NT2/D1 (cell line): Measurements from ENCODE around the gene HECW1.

Experiments
- DNase-seq: peaks from one replicate; pipeline ENCODE4 v3.0.0-alpha.2; 2011; ENCODE audit warnings: low read depth, low spot score
- H3K27me3 ChIP-seq: 2 replicates; pipeline ENCODE4 v1.6.0; 2011; ENCODE audit warnings: mild to moderate bottlenecking; ENCODE audit not compliant: insufficient read length, insufficient read depth
- H3K36me3 ChIP-seq: 2 replicates; pipeline ENCODE4 v1.6.1; 2011; ENCODE audit warnings: mild to moderate bottlenecking, low read length, mixed read lengths; ENCODE audit not compliant: insufficient read depth, insufficient read length
- H3K4me1 ChIP-seq: 2 replicates; pipeline ENCODE4 v1.5.1; 2011; ENCODE audit not compliant: insufficient read depth, insufficient read length
- H3K4me3 ChIP-seq: 2 replicates; pipeline ENCODE4 v1.5.1; 2011; ENCODE audit warnings: low read depth; ENCODE audit not compliant: insufficient read length
- H3K9ac ChIP-seq: 2 replicates; pipeline ENCODE4 v1.6.0; 2011; ENCODE audit warnings: low read depth; ENCODE audit not compliant: insufficient read length
- H3K9me3 ChIP-seq: 2 replicates; pipeline ENCODE4 v1.5.1; 2011; ENCODE audit warnings: mild to moderate bottlenecking, low read length; ENCODE audit not compliant: insufficient read depth
- SUZ12 ChIP-seq: IDR thresholded peaks from 2 replicates; pipeline ENCODE4 v1.6.1; 2011; ENCODE audit not compliant: insufficient read length, insufficient read depth; ENCODE audit errors: extremely low read depth
- YY1 ChIP-seq: IDR thresholded peaks from 2 replicates; pipeline ENCODE4 v1.6.1; 2011; ENCODE audit not compliant: insufficient read length, insufficient read depth
- ZNF274 ChIP-seq: IDR thresholded peaks from 2 replicates; pipeline ENCODE4 v1.6.1; 2011; ENCODE audit warnings: mild to moderate bottlenecking, low read depth, low read length

Gene HECW1

DNA sequence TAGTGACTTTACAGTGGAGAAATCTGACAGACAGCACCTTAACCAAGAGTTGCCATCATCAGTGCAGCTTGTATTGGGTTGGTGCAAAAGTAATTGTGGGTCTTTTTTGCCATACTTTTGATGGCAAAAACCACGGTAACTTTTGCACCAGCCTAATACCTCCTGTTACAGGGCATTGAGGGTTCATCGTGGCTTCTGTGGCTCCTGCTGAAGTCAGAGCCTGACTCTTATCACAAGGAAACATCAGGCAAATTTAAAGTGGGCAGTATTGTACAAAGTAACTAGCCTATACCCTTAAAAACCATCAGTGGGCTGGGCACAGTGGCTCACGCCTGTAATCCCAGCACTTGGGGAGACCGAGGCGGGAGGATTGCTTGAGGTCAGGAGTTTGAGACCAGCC, 117.4 kb downstream of the HECW1 start:
- Histone ChIP-seq H3K9ac (no peak overlapping the region), H3K4me1 (no peaks in the 10 kb centered on the region), H3K36me3 (no peaks in the 10 kb centered on the region), H3K9me3 (no peaks in the 10 kb centered on the region), H3K4me3 (no peak overlapping the region), H3K27me3 (no peaks in the 10 kb centered on the region)
- TF ChIP-seq SUZ12: no peak
- no peak for TF ChIP-seq ZNF274
- no peak for TF ChIP-seq YY1
- no peak for DNase-seq

DNA sequence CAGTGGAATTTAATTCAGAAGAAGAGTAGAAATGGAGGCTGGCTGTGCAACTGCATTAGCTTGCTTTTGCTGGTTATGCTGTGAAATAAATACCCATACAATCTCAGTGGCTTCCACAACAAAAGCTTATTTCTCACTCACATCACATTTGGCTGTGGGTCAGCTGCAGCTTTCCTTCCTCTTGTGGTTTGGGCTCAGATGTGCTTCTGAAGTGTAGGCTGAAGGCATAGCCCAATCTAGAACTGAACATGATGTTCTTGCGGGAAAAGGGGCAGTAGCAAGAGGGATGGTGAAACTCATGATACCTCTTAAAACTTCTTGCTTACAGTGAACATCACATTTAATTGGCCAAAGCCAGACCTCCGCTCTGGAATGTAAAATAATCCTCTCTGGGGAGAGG, 119.9 kb downstream of the HECW1 start:
- no peaks in the 10 kb centered on the region for H3K36me3 ChIP-seq
- no peaks in the 10 kb centered on the region for H3K27me3 ChIP-seq
- H3K4me3 ChIP-seq: no peak overlapping the region
- no peak overlapping the region for H3K9ac ChIP-seq
- H3K9me3 ChIP-seq: no peaks in the 10 kb centered on the region
- no peaks in the 10 kb centered on the region for H3K4me1 ChIP-seq
- TF ChIP-seq YY1: no peak
- TF ChIP-seq ZNF274: no peak
- no peak for TF ChIP-seq SUZ12
- no peak for DNase-seq

DNA sequence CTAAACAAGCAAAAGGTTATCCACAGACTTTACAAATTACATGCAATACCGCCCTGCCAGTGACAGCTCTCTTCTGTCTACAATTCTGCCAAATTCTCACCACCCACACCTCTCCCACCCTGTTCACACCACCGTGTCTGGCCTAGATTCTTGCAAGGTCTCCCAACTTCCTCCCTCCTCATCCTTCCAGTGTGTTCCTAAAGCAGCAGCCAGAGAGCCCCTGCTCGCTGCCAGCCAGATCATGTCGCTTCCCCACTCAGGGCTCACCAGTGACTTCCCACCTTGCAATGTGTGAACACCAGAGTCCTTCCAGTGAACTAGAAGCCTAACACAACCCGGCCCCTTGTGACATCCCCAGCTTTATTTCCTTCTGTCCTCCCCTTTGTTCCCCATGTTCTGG, 121.6 kb downstream of the HECW1 start:
- no peak for TF ChIP-seq YY1
- TF ChIP-seq SUZ12: no peak
- TF ChIP-seq ZNF274: no peak
- no peaks in the 10 kb centered on the region for H3K36me3 ChIP-seq
- no peak for DNase-seq

DNA sequence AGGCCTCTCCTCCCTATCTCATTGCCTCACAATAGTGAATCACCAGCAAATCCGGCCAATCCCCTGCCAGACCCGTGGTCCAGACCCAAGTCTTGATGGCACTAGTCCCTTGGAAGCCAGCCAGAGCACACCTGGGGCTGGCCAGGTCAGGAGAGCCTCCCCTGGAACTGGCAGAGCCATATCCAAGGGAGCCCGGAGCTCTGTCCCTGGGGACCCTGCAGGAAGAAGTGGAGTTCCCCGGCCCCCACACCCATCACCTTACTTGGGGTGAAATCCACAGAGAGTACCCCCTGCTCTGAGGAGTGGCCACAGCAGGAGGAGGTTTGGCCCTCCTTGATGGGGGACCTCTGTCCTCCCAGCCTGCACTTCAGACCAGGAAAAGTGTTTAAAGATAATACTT, 122.5 kb downstream of the HECW1 start:
- no peak overlapping the region for H3K9ac ChIP-seq
- H3K4me1 ChIP-seq: no peaks in the 10 kb centered on the region
- no peaks in the 10 kb centered on the region for H3K9me3 ChIP-seq
- no peaks in the 10 kb centered on the region for H3K27me3 ChIP-seq
- H3K4me3 ChIP-seq: no peak overlapping the region
- no peaks in the 10 kb centered on the region for H3K36me3 ChIP-seq
- DNase-seq: no peak
- TF ChIP-seq ZNF274: no peak

More for the DNA sequence above, 121.6 kb downstream of the HECW1 start:
- no peak overlapping the region for H3K4me3 ChIP-seq
- no peaks in the 10 kb centered on the region for H3K9me3 ChIP-seq
- no peak overlapping the region for H3K9ac ChIP-seq
- H3K27me3 ChIP-seq: no peaks in the 10 kb centered on the region
- no peaks in the 10 kb centered on the region for H3K4me1 ChIP-seq

DNA sequence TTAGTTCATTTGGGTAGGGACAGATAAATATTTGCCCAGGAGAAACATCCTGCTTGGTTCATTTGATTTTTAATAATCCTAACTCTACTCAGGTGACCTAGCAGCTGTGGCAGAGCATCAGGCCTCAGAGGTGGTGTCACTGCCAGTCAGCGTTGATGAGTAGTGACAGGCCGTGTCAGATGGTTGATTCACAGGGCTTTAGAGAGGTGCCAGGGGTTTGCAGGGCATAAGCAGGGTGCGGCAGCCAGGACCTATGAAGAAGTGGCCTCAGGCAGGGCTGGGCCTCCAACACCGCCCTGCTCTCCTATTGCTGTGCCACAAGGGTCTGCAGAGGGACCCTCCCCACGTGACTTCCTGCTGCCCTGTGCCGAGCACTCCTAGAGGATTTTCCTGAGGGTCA, 128.1 kb downstream of the HECW1 start:
- Histone ChIP-seq H3K4me1 (no peaks in the 10 kb centered on the region), H3K9ac (no peak overlapping the region), H3K36me3 (no peaks in the 10 kb centered on the region), H3K27me3 (no peaks in the 10 kb centered on the region), H3K4me3 (no peak overlapping the region), H3K9me3 (no peaks in the 10 kb centered on the region)
- DNase-seq: no peak
- TF ChIP-seq ZNF274 (no peak), SUZ12 (no peak), YY1 (no peak)

DNA sequence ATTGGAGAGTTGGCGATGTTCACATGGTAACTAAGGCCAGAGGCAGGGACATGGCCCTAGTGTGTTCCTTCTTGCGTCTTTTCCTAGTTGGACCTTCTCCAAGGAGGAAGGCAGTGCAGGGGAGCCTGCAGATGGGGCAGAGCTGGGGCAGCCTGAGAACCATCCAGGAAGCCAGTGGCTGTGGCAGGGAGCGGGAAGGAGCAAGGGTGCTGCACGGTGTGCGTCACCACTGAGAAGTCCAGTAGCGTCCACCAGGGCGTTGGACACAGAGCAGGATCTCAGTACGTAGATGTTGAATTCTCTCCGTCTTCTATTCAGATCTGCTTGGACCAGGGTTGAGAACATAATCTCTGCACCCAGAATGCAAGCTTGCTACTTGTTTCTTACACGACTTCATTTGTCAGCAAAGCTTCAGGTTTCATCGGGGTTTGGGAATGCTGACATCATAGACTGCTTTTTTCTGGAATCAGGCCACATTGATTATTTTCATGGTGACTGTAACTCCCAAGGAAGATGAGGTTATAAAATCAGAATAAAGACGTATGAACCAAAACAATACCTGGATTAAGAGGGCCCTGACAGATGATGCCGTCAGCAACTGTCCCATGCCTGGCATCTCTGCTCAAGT, 130.3 kb downstream of the HECW1 start:
- no peak for DNase-seq
- no peak for TF ChIP-seq ZNF274
- no peak for TF ChIP-seq YY1
- no peak for TF ChIP-seq SUZ12
- Histone ChIP-seq H3K36me3 (no peaks in the 10 kb centered on the region), H3K9me3 (no peaks in the 10 kb centered on the region), H3K9ac (no peak overlapping the region), H3K27me3 (no peaks in the 10 kb centered on the region), H3K4me3 (no peak overlapping the region), H3K4me1 (no peaks in the 10 kb centered on the region)

DNA sequence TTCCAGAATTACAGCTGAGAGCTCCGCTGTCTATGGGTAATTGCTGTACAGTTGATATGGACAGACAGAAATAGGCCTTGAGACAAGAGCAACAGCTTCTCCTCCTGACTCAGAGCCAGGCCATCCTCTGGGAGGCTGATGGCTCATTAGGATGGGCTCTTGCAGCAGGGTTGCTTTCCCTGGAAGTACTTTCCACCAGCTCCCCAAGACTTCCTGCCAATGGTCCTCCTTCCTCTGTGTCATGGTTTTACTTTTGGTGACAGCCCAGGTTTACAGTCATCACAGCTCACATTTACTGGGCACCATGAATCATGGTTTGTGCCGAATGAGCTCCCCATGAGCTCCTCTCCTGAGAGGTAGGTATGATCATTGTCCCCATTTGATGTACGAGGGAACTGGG, 131.8 kb downstream of the HECW1 start:
- H3K4me3 ChIP-seq: no peak overlapping the region
- H3K9me3 ChIP-seq: no peaks in the 10 kb centered on the region
- H3K4me1 ChIP-seq: peaks cover 4% of the 10 kb centered on the region
- DNase-seq: no peak
- H3K36me3 ChIP-seq: no peaks in the 10 kb centered on the region
- H3K27me3 ChIP-seq: no peaks in the 10 kb centered on the region
- no peak overlapping the region for H3K9ac ChIP-seq
- TF ChIP-seq YY1 (no peak), SUZ12 (no peak), ZNF274 (no peak)
